Activated CD4-positive, alpha-beta T cell treated with anti-CD3 and anti-CD28 coated beads for 48 hours (primary cell): Measurements from ENCODE around the gene SMARCAL1.
"Not testable (repeated sequence)": the region's sequence is repeated elsewhere in the genome, so short reads cannot be mapped to it uniquely, and the experiment has no call there.

Experiments used
- DNase-seq: peaks from one replicate; pipeline ENCODE4 v3.0.0-alpha.2; 2020

SMARCAL1 gene

DNA sequence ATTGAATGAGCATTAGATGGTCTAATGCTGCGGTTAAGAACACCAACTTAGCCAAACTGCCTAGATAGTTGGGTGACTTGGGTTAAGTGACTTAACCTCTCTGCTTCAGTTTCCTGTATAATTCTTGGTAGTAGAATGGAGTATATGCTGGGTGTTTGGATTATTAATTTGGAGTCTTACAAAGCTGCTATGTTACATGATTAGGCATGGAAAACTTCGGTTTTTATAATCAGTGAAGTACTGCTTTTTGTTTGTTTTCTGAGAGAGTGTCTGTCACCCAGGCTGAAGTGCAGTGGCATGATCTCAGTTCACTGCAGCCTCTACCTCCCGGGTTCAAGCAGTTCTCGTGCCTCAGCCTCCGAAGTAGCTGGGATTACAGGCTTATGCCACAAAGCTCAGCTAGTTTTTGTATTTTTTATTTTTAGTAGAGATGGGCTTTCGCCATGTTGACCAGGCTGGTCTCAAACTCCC is 90.9 kb downstream of the SMARCAL1 start:
- DNase-seq, result no peak

DNA sequence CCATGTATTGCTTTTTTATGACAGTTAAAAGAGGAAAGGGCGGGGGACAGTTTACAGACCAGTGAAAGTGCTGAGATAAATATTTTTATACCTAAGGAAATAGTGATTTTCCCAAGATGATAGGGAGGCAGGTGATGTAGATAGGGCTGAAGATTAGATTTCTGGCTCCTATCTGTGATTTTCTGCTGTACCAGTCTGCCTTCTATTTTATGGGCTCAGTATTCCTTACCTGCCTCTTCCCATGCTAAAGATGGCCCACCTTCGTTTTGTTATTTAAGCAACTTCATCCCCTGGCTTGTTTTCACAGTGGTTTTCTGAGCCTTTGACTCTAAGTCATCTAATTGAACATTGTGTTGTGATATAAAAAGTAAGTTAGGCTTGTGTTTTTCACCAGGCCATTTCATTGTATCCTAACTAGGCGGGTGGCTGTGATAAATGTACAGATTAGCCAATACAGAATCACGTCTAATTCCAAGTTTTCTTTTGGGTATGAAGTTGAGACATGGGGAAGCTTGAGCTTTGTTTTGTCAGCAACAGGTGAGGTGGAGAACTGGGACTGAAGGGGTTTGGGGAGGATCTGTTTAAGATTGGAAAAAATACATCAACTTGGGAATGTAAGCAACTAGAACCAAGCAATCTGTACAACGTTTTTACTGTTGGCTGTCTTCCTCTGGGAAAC is 91.6 kb downstream of the SMARCAL1 start:
- no peak for DNase-seq

DNA sequence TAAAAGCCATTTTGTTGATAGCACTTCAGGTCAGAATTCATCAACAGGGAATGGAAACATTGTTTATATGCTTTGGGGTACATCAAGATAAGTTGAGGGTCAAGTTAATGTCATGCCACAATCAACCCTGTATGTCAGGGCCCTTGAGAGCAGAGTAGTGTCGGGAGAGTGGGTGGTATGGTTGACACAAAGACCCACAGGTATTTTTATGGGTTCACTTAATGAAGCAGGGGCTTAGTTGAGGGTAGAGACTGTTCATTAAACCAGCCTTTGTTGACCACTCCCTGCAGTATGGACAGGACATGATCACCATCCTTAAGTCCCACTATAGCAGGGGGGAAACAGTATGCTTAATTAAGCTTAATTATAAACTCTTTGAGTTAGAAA is 92.1 kb downstream of the SMARCAL1 start:
- DNase-seq, result no peak

DNA sequence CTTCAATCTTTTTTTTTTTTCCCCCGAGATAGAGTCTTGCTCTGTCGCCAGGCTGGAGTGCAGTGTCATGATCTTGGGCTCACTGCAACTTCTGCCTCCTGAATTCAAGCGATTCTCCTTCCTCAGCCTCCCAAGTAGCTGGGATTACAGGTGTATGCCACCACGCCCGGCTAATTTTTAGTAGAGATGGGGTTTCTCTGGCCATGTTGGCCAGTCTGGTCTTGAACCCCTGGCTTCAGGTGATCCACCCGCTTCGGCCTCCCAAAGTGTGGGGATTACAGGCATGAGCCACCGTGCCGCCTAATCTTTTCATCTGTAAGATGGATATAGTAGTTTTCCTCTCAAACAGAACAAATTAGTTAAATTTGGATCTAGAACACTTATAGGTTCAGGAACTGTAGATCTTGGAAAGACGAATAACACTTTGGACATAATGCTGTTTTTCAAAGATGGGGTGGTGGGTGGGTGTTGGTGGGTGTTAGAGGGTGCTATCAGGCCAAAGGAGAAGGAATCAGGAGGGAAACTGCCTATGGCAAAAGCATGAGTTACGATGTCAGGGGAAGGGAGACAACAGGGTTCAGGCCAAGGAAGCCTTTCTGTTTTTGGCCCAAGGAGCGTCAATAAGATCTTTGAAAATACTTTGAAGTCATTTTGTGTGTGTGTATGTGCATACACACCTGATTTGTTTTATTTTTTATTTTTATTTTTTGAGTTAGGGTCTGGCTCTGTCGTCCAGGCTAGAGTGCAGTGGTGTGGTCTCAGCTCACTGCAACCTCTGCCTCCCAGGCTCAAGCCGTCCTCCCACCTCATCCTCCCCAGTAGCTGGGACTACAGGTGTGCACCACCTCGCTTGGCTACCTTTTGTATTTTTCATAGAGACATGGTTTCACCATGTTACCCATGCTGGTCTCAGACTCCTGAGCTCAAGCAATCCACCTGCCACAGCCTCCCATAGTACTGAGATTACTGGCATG is 93.1 kb downstream of the SMARCAL1 start:
- no peak for DNase-seq

DNA sequence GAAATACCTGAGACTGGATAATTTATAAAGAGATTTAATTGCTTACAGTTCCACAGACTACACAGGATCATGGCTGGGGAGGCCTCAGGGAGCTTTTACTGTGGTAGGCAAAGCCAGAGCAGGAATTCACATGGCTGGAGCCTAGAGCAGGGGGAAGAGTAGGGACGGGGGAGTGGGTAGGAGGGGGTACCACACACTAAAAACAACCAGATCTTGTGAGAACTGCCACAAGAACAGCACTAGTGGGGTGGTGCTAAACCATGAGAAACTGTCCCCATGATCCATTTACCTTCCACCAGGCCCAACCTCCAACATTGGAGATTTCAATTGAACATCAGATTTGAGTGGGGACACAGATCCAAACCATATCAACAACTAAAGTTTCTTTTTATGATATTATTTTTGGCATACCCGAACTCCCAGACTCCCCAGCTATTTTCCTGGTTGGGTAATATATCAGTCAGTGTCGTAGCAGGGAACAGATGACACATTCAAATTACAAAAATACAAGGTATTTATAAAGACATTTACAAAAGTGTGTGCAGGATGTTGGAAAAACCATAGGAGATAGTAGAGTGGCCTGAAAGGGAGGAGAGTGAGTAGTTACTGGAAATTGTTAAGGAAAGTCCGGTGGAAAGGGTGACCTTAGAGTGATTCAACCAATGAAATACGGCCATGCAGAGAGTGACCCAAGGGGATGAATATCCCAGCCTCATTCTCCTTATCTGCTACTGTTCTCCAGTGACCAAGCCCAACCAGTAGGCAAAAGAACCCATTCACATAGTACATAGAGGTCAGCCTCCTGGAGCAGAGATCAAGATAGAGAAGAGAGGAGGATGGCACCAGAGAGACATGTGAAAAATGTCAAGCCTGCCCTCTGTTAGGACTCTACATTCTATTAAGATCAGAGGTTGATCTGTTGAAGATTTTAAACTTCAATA is 95.2 kb downstream of the SMARCAL1 start:
- DNase-seq, result no peak

- no peak for DNase-seq
These were observed 95.9 kb downstream of the SMARCAL1 start for GRCh38 chr2:216508229-216508628.

DNA sequence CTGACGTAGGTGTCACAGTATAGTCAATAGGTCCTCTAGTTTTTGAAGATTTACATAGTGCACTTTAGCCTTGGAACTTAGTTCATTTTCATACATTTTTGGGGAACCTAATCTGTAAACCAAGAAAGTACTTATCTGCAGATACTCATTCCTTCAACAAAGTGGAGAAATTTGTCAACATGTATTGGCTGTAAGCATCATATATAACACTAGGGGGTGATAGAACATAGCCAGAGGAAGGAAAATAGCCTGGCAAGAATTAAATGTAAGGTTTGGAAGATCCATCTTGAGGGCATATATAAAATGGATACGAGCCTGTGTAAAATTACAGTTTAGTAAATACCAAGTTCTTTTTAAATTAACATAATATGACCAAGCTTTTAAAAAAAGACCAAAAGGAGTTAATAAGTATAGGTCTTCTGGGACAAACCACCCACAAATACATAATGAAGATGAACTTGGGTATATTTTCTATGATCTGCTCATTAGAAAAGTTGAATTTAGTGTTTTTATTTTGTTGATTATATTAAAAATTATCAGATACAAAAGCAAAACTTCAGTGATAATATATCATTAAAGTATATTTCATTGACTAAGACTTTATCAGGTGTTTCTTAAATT is 104.6 kb downstream of the SMARCAL1 start:
- DNase-seq, result no peak

DNA sequence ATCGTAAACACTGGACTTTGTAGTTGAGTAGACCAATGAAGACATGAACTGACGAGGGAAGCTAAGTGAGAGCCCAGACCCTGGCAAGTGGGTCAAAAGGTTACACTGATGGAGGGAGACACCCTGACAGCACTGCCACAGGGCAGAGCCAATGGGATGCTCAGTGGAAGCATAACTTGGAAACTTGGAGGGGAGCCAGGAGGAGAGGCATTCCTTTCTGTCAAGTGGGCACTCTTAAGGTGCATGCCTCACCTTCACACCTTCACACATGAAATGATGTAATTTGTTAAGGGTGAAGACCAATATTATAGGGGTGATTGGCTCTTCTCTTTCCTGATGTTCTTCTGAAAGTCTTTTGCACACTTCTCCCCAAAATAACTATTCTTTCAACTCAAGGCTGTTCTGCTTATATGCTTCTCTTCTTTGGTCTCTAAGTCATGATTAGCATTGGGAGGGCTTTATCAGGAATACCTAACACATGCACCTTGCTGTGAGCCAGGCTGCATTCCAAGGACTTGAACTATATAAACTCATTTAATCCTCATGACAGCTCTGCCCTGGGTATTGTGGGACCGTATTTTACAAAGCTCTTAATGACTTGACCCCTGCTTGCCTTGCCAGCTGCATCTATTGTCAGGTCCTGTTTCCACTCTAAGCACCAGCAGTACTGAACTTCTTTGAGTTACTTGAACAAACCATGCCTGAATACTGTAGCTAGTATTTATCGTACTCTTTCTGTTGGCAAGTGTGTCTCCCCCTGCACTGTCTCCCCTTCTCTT is 105.4 kb downstream of the SMARCAL1 start:
- DNase-seq, result no peak

- not testable (repeated sequence) for DNase-seq
These were observed 106.4 kb downstream of the SMARCAL1 start for GRCh38 chr2:216518566-216519119.

GRCh38 chr2:216519154-216519762 is 107.0 kb downstream of the SMARCAL1 start:
- DNase-seq, result peak; percentile 68

GRCh38 chr2:216520112-216520511 is 107.8 kb downstream of the SMARCAL1 start:
- DNase-seq, result no peak

DNA sequence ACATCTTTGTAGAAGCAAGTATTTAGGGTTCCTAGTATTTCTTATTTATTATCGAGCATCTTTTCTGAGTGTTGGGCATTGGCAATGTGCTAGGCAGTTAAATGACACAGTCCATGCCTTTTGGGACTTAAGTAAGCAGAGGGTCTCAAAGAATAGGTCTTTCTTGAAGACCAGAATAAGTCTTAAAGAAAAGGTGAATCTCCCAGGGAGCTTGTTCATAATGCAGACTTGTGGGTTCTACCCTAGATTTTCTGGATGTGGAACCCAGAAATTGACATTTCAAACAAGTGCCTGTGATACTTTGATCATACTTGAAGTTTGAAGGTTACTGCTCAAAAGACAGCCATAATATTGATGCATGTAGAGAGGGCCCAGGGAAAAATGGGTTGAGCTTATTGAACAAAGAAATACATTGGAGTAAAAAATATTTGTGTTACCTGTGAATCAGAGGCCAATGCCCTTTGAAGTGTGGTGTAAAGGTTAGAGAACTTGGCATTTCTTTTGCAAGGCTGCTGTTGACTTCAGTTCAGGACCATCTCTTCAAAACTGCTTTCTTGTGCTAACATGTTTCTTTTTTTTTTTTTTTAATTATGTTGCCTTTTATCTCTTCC is 110.7 kb downstream of the SMARCAL1 start:
- no peak for DNase-seq

DNA sequence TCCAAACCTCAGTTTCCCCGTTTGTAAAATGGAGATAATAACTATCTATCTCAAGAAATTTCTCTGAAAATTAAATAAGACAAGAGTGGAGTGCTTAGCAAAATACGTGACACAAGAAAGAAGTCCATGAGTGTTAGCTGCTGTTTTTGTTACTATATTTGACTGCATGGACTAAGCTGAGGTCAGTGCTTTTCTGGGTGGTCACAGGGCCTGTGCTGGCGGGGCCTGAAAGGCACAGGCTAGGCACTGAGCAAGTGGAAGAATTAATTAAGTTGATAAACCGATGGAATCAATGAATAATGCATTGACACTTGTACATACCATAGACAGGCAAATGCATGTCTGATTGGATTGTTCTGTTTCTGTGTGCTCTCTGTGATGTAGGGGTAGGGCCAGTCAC is 113.7 kb downstream of the SMARCAL1 start:
- DNase-seq, result no peak

- no peak for DNase-seq
These were observed 114.7 kb downstream of the SMARCAL1 start for GRCh38 chr2:216526939-216527338.

DNA sequence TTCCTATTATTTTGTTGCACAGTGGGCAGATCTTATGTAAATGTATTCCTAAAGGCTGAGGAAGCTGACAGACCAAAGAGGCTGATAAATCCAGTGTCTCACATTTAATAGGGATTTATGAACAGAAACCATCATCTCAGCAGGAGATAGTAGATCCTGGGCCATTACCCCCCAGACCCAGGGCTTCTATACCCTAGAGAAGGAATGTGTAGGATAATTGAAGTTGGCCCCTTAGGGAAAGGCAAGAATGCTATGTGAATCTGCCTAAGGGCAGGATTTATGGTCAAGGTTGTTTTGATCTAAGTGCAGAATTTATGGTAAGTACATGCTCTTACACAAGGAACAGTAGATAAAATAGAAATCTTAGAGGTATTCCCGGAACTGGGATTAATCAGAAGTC is 115.3 kb downstream of the SMARCAL1 start:
- no peak for DNase-seq

DNA sequence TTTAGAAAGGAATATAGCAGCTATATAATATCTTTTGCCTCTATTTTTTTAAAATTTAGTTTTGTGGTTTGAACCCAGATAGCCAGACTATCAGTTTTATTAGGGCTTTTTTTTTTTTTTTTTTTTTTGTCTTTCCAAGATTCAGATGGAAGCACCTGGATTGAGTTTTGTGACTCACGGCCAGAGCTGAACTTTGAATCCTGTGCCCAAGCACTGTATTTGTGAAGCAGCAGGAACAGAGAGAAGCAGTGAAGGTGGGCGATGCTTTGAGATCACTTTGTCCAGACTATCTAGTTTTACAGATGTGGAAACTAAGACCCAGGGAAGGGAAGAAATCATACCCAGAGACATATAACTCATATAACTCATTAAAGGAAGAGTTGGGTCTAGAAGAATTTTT is 120.3 kb downstream of the SMARCAL1 start:
- DNase-seq, result no peak
